H1 (cell line): ENCODE results near the gene HSD3B1. TPM values are rescaled to one million over a fixed set of nuclear protein-coding genes. Genes with fewer than 3 reads are reported as not detected.

Experiments used
- CTCF ChIA-PET: fragments of 300-600 bp; sonication (Branson Sonifier 250); formaldehyde crosslinking; loops from one replicate; lab custom pipeline; 2021; ENCODE audit not compliant: partially characterized antibody; lab: Charles Lee
- POLR2A ChIA-PET: fragments of 300-600 bp; sonication (Branson Sonifier 250); formaldehyde crosslinking; loops from one replicate; lab custom pipeline; 2021; ENCODE audit warnings: inconsistent platforms; ENCODE audit not compliant: partially characterized antibody; lab: Charles Lee
- DNase-seq, 2 experiments: peaks; one replicate each; pipeline versions ENCODE4 v3.0.0 to v3.0.0-alpha.2; 2010 to 2022; ENCODE audit warnings: low spot score in 2 of 2, low read depth in 1 of 2, mixed read lengths in 1 of 2
- FAIRE-seq: peaks from 2 replicates; lab custom pipeline; 2011; peaks lifted over from hg19 to GRCh38; lab: Jason Lieb, UNC
- H2AFZ ChIP-seq: 2 replicates; pipeline ENCODE4 v1.8.1; 2012; ENCODE audit warnings: low read length, inconsistent platforms
- H2AK5ac ChIP-seq: 2 replicates; pipeline ENCODE4 v1.6.1; 2013; ENCODE audit warnings: low read depth, low read length
- H2BK120ac ChIP-seq: replicated peaks from 2 replicates; pipeline ENCODE3; 2013; ENCODE audit warnings: low read depth, low read length, inconsistent platforms
- H2BK12ac ChIP-seq: 2 replicates; pipeline ENCODE4 v1.6.1; 2013; ENCODE audit warnings: low read depth, low read length
- H2BK15ac ChIP-seq: 2 replicates; pipeline ENCODE4 v1.6.1; 2013; ENCODE audit warnings: low read length
- H2BK20ac ChIP-seq: 2 replicates; pipeline ENCODE4 v1.6.1; 2013; ENCODE audit warnings: low read length
- H2BK5ac ChIP-seq: 2 replicates; pipeline ENCODE4 v1.6.1; 2013; ENCODE audit warnings: low read depth, low read length
- H3K14ac ChIP-seq: 2 replicates; pipeline ENCODE4 v1.6.1; 2013; ENCODE audit warnings: inconsistent platforms; ENCODE audit not compliant: insufficient read length
- H3K18ac ChIP-seq: 2 replicates; pipeline ENCODE4 v1.6.1; 2013; ENCODE audit warnings: low read length; ENCODE audit errors: extremely low read depth
- H3K23ac ChIP-seq: 2 replicates; pipeline ENCODE4 v1.6.1; 2013; ENCODE audit warnings: inconsistent platforms; ENCODE audit not compliant: insufficient read length
- H3K23me2 ChIP-seq: 2 replicates; pipeline ENCODE4 v1.6.1; 2013; ENCODE audit warnings: low read depth, low read length
- H3K27ac ChIP-seq: 2 replicates; pipeline ENCODE4 v1.6.1; 2011; ENCODE audit warnings: low read depth, low read length, inconsistent platforms
- H3K27me3 ChIP-seq, 4 experiments: replicated peaks in 1 of 4; 1 replicate in 1 of 4; 2 replicates in 3 of 4; pipeline versions ENCODE4 v1.6.1 to v1.8.1; 2011 to 2013; ENCODE audit warnings: low read length in 3 of 4, mild to moderate bottlenecking in 3 of 4, inconsistent platforms in 2 of 4, mixed read lengths in 2 of 4, moderate library complexity in 1 of 4; ENCODE audit not compliant: control insufficient read depth in 3 of 4, insufficient read depth in 3 of 4; ENCODE audit errors: extremely low read depth in 1 of 4
- H3K36me3 ChIP-seq, 4 experiments: 2 replicates each; pipeline versions ENCODE4 v1.6.1 to v1.8.1; 2011 to 2013; ENCODE audit warnings: mild to moderate bottlenecking in 4 of 4, low read length in 3 of 4, moderate library complexity in 2 of 4, control low read depth in 1 of 4, inconsistent platforms in 1 of 4; ENCODE audit not compliant: insufficient read depth in 4 of 4, control insufficient read depth in 2 of 4
- H3K4ac ChIP-seq: replicated peaks from 2 replicates; pipeline ENCODE3; 2013; ENCODE audit warnings: low read length, low read depth, mixed read lengths, inconsistent platforms; ENCODE audit not compliant: insufficient read length
- H3K4me1 ChIP-seq, 4 experiments: replicated peaks in 1 of 4; 1 replicate in 1 of 4; 2 replicates in 3 of 4; pipeline versions ENCODE4 v1.6.1 to v1.8.1; 2011 to 2013; ENCODE audit warnings: low read length in 3 of 4, inconsistent platforms in 2 of 4, mixed read lengths in 1 of 4; ENCODE audit not compliant: insufficient read depth in 4 of 4, control insufficient read depth in 3 of 4
- H3K4me2 ChIP-seq, 2 experiments: 2 replicates each; pipeline versions ENCODE4 v1.6.1 to v1.8.1; 2011 to 2013; ENCODE audit warnings: low read depth in 2 of 2, low read length in 2 of 2, control low read depth in 1 of 2, inconsistent platforms in 1 of 2, mild to moderate bottlenecking in 1 of 2; ENCODE audit not compliant: insufficient read depth in 1 of 2
- H3K4me3 ChIP-seq, 4 experiments: fragments of 200-600, 300-600 bp in 1 of 4; sonication (generic), shearing (Covaris generic), sonication (Bioruptor Twin) in 1 of 4; 2 replicates each; pipeline versions ENCODE4 v1.5.1 to v1.8.1; 2011 to 2016; ENCODE audit warnings: low read length in 4 of 4, low read depth in 3 of 4, control low read depth in 2 of 4, inconsistent platforms in 2 of 4, mild to moderate bottlenecking in 2 of 4, mixed read lengths in 1 of 4, moderate library complexity in 1 of 4; ENCODE audit not compliant: insufficient read depth in 2 of 4; ENCODE audit errors: extremely low read depth in 1 of 4
- H3K56ac ChIP-seq: replicated peaks from 2 replicates; pipeline ENCODE3; 2013; ENCODE audit warnings: low read depth, mild to moderate bottlenecking, mixed read lengths, low read length, inconsistent platforms; ENCODE audit not compliant: insufficient read length
- H3K79me1 ChIP-seq: 2 replicates; pipeline ENCODE4 v1.6.1; 2013; ENCODE audit warnings: low read depth, low read length, control low read depth
- H3K79me2 ChIP-seq, 2 experiments: 2 replicates each; pipeline versions ENCODE4 v1.6.1 to v1.8.1; 2012 to 2013; ENCODE audit warnings: low read length in 2 of 2, mild to moderate bottlenecking in 2 of 2, inconsistent platforms in 1 of 2; ENCODE audit not compliant: insufficient read depth in 2 of 2, control insufficient read depth in 1 of 2
- H3K9ac ChIP-seq, 4 experiments: replicated peaks in 1 of 4; 1 replicate in 1 of 4; 2 replicates in 3 of 4; pipeline versions ENCODE4 v1.6.1 to v1.8.1; 2011 to 2013; ENCODE audit warnings: low read depth in 3 of 4, low read length in 3 of 4, control low read depth in 2 of 4, mild to moderate bottlenecking in 2 of 4, moderate library complexity in 2 of 4, inconsistent platforms in 1 of 4; ENCODE audit errors: extremely low read depth in 1 of 4
- H3K9me3 ChIP-seq, 2 experiments: 2 replicates each; pipeline versions ENCODE4 v1.6.1 to v1.8.1; 2012 to 2013; ENCODE audit warnings: mild to moderate bottlenecking in 2 of 2, moderate library complexity in 2 of 2, control low read depth in 1 of 2, inconsistent platforms in 1 of 2, low read depth in 1 of 2, low read length in 1 of 2, mixed read lengths in 1 of 2; ENCODE audit not compliant: insufficient read depth in 2 of 2
- H4K20me1 ChIP-seq, 2 experiments: replicated peaks in 1 of 2; 2 replicates each; pipeline versions ENCODE3 to v1.8.1; 2011 to 2013; ENCODE audit warnings: inconsistent platforms in 2 of 2, low read length in 2 of 2, mild to moderate bottlenecking in 1 of 2; ENCODE audit not compliant: insufficient read depth in 2 of 2, control insufficient read depth in 1 of 2
- H4K5ac ChIP-seq: 2 replicates; pipeline ENCODE4 v1.6.1; 2013; ENCODE audit warnings: low read length, low read depth, mixed read lengths, inconsistent platforms; ENCODE audit not compliant: insufficient read length
- H4K8ac ChIP-seq: 2 replicates; pipeline ENCODE4 v1.8.0; 2013; ENCODE audit warnings: mild to moderate bottlenecking, moderate library complexity, low read length, inconsistent platforms; ENCODE audit not compliant: insufficient read depth; ENCODE audit errors: extremely low read depth
- H4K91ac ChIP-seq: replicated peaks from 2 replicates; pipeline ENCODE3; 2013; ENCODE audit warnings: low read length, mixed read lengths, inconsistent platforms; ENCODE audit not compliant: insufficient read length
- CHD2 ChIP-seq: IDR thresholded peaks from 2 replicates; pipeline ENCODE4 v1.6.1; 2012; ENCODE audit warnings: low read length, improper control_type of control experiment
- FOSL1 ChIP-seq: IDR thresholded peaks from 2 replicates; pipeline ENCODE4 v1.6.1; 2011; ENCODE audit warnings: mild to moderate bottlenecking, low read depth, low read length, moderate library complexity; ENCODE audit not compliant: insufficient read depth
- SIN3A ChIP-seq, 2 experiments: IDR thresholded peaks in 1 of 2; conservative IDR thresholded peaks in 1 of 2; 2 replicates each; pipeline ENCODE4 v1.6.1; 2011 to 2012; ENCODE audit warnings: low read length in 2 of 2, improper control_type of control experiment in 1 of 2, low read depth in 1 of 2, mild to moderate bottlenecking in 1 of 2
- SIRT6 ChIP-seq: IDR thresholded peaks from one replicate; pipeline ENCODE4 v1.7.1; 2012; ENCODE audit warnings: low read length, inconsistent platforms
- WGBS, 2 experiments: shearing (Covaris generic) in 1 of 2; methylation state at CpG; one replicate each; pipeline versions ENCODE4 v1.1.6 to v1.1.7; 2013 to 2015; ENCODE audit warnings: low lambda C conversion rate in 2 of 2, mixed read lengths in 2 of 2, inconsistent platforms in 1 of 2, low coverage in 1 of 2, missing lambda C conversion rate in 1 of 2; ENCODE audit not compliant: insufficient replicate concordance in 2 of 2, insufficient coverage in 1 of 2, insufficient read length in 1 of 2; ENCODE audit errors: extremely low coverage in 1 of 2, missing lambda C conversion rate in 1 of 2; 5-methylcytosine and 5-hydroxymethylcytosine counted together
- polyA plus RNA-seq, 7 experiments: library from polyadenylated mRNA; depleted of rRNA in 3 of 7; stranded (reverse) in 5 of 7; unstranded in 2 of 7; fragments of >200 nt in 5 of 7; fragments of 200-250 nt in 2 of 7; gene quantifications; 1 replicate in 5 of 7; 2 replicates in 1 of 7; 4 replicates in 1 of 7; pipeline versions ENCODE4 v1.2.1 to v1.2.3, GENCODE V29; 2011 to 2013; ENCODE audit warnings: missing spikeins in 2 of 7, mixed read lengths in 2 of 7
- total RNA-seq: library from RNA; stranded (reverse); fragmentation: NEBNext Ultra II Directional; extraction: Animal tissue kit (Norgen Biotek cat#: 25700); gene quantifications from 2 replicates; pipeline ENCODE4 v1.2.1, GENCODE V29; 2021

The HSD3B1 gene
- total and polyA plus RNA-seq, 2 of the 8 experiments (the other 6 are each of a cell fraction or from before 2014, with no cell fraction given) = not detected

- H4K91ac ChIP-seq = no peak overlapping the region
- no peak overlapping the region for H2BK20ac ChIP-seq
- no peak overlapping the region for H3K14ac ChIP-seq
- H4K8ac ChIP-seq = no peak overlapping the region
- H3K18ac ChIP-seq = no peak overlapping the region
- no peaks in the 10 kb centered on the region for H3K27me3 ChIP-seq
- FAIRE-seq (no peak), DNase-seq (no peak)
- H3K23ac ChIP-seq = no peak overlapping the region
- no peak overlapping the region for H3K4ac ChIP-seq
- H3K9me3 ChIP-seq = no peaks in the 10 kb centered on the region
- TF ChIP-seq CHD2 (no peak), SIN3A (conservative IDR thresholded peaks at IDR 0.05 in 1 of 2, IDR thresholded peaks at IDR 0.05 in 1 of 2; ENCODE audit: low read depth in 1 of 2, low read length in 2 of 2) (no peak), FOSL1 (no peak), SIRT6 (no peak)
- no peak overlapping the region for H2AK5ac ChIP-seq
- H3K79me2 ChIP-seq = no peaks in the 10 kb centered on the region
- peaks cover 0 to 6% (median 2%) of the 10 kb centered on the region in 4 experiments; a peak in 3 of 7 replicates for H3K4me1 ChIP-seq
- H3K9ac ChIP-seq = no peak overlapping the region
- no peak overlapping the region for H2BK12ac ChIP-seq
- no peak overlapping the region for H3K27ac ChIP-seq
- no peak overlapping the region for H2BK120ac ChIP-seq
- H3K36me3 ChIP-seq = no peaks in the 10 kb centered on the region
- H3K4me3 ChIP-seq = no peak overlapping the region
- no peak overlapping the region for H3K4me2 ChIP-seq
- no peak overlapping the region for H4K5ac ChIP-seq
- no peak overlapping the region for H2BK15ac ChIP-seq
- ChIA-PET CTCF (interaction anchor here (1.6 to 2.2 kb wide), 2 partner anchors 12 to 115 kb away, joined by 3 to 14 read pairs; no protein-coding TSS in a partner anchor), POLR2A (no interaction called here)
- no peak overlapping the region for H2AFZ ChIP-seq
- H3K79me1 ChIP-seq = no peaks in the 10 kb centered on the region
- no peaks in the 10 kb centered on the region; the same call in 1 of the 2 replicates for H3K23me2 ChIP-seq
- H2BK5ac ChIP-seq = no peak overlapping the region
- no peak overlapping the region for H3K56ac ChIP-seq
- 90% methylated on average over 4 of the region's 4 CpGs; no CpG with 5 or more reads in 1 of the 2 experiments for WGBS, 2 experiments
- H4K20me1 ChIP-seq = no peaks in the 10 kb centered on the region
Observed at GRCh38 chr1:119488216-119488615, 18.8 kb upstream of the HSD3B1 start.
